Peyer's patch (tissue), 4 donors: ENCODE data around the gene C9orf50. TPM values are rescaled to one million over a fixed set of nuclear protein-coding genes. Genes with fewer than 3 reads are reported as not detected.

ENCODE experiments used
- DNase-seq, 3 donors: peaks; one replicate each; pipeline ENCODE4 v3.0.0-alpha.2; 2017 to 2019
- H3K27ac ChIP-seq, 4 donors: fragments of 200-600 bp; sonication (generic); one replicate each; pipeline ENCODE4 v1.5.1; 2016 to 2019
- H3K27me3 ChIP-seq, 2 donors: fragments of 200-600 bp; sonication (generic); one replicate each; pipeline ENCODE4 v1.5.1; 2019
- H3K36me3 ChIP-seq, 3 donors: fragments of 200-600 bp; sonication (generic); one replicate each; pipeline ENCODE4 v1.5.1; 2016 to 2019
- H3K4me1 ChIP-seq, 4 donors: fragments of 200-600 bp; sonication (generic); one replicate each; pipeline ENCODE4 v1.5.1; 2016 to 2019
- H3K4me3 ChIP-seq, 4 donors: fragments of 200-600 bp; sonication (generic); 1 replicate in 3 of 4; 2 replicates in 1 of 4; pipeline ENCODE4 v1.5.1; 2016 to 2019; ENCODE audit warnings: mild to moderate bottlenecking in 1 of 4
- H3K9me3 ChIP-seq, 4 donors: fragments of 200-600 bp; sonication (generic); one replicate each; pipeline ENCODE4 v1.5.1; 2016 to 2019; ENCODE audit warnings: mild to moderate bottlenecking in 1 of 4
- POLR2A ChIP-seq, 2 donors: fragments of 450-650 bp; IDR thresholded peaks; one replicate each; pipeline ENCODE4 v1.5.1; 2017; ENCODE audit warnings: antibody characterized with exemption in 2 of 2, mild to moderate bottlenecking in 2 of 2, moderate library complexity in 2 of 2
- total RNA-seq, 4 donors: library from RNA; depleted of rRNA; stranded (reverse); fragments of >200 nt; gene quantifications; one replicate each; pipeline ENCODE4 v1.1.0, GENCODE V29; 2016
- TF ChIP-seq, protein P1 (sequence below), 6 experiments: fragments of 450-650 bp in 4 of 6; fragments of 200-600 bp in 2 of 6; sonication (generic) in 1 of 6; IDR thresholded peaks; one replicate each; pipeline ENCODE4 v1.5.1; 2017 to 2019; ENCODE audit warnings: antibody characterized with exemption in 6 of 6, mild to moderate bottlenecking in 3 of 6, moderate library complexity in 1 of 6

Gene C9orf50
- total RNA-seq, 4 donors from 2014 or later, result not detected

DNA sequence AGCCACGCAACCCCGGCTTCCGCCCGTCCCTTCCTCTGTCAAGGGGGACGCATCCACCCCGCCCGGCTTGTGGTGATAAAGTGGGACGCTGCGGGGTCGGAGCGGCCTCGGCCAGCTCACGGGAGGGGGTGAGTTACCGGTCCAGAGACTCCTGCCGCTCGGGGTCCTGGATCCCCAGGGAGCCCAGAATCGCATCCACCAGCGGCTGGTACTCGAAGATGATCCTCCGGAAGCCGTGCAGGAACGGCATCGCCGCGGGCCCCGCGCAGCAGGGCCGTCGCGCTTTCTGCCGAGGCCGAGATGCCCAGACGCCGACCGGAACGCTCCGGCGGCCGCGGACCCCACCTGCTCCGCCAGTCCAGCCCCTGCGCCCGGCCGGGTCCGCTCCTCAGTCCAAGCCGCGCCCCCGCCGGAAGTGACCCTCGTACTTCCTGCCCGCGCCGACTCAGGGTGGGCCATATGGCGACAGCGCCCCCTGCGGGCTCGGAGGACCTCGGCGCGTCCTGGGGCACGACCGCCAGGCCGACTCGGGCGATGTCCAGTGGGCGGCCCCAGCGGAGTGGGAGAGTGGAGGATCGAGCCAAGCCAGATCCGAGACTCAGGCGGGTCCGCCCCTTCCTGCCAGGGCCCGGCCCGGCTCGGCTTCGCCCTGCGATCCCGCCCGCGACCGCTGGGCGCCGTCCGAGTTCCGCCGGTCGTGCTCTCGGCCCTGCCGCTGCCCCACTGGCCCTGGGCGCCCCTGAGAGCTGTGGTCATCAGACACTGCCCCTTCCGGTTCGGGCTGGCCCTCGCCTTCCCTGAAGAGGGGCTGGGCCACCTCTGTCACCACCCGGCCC is 21.1 kb upstream of the C9orf50 start, which contains the start of gene ASB6:
TSS of gene ASB6 (minus strand) at position 402 of the 836 bp plus-strand sequence. CDS start at position 250, 152 bp downstream.
- no peaks in the 10 kb centered on the region for H3K27me3 ChIP-seq
- peaks cover 0 to 27% (median 0%) of the 10 kb centered on the region in 3 donors for H3K36me3 ChIP-seq
- peak; percentile 94 to 99 (median 98) for DNase-seq
- no peaks in the 10 kb centered on the region for H3K9me3 ChIP-seq
- peaks cover 0 to 18% (median 11%) of the 10 kb centered on the region in 4 donors for H3K4me1 ChIP-seq
- peak within 1 kb of the TSS; percentile 58 to 92 (median 87) for H3K27ac ChIP-seq
- TF ChIP-seq POLR2A (IDR thresholded peaks at IDR 0.05), result peak; percentile 62 to 80
- TF ChIP-seq, protein P1, sequence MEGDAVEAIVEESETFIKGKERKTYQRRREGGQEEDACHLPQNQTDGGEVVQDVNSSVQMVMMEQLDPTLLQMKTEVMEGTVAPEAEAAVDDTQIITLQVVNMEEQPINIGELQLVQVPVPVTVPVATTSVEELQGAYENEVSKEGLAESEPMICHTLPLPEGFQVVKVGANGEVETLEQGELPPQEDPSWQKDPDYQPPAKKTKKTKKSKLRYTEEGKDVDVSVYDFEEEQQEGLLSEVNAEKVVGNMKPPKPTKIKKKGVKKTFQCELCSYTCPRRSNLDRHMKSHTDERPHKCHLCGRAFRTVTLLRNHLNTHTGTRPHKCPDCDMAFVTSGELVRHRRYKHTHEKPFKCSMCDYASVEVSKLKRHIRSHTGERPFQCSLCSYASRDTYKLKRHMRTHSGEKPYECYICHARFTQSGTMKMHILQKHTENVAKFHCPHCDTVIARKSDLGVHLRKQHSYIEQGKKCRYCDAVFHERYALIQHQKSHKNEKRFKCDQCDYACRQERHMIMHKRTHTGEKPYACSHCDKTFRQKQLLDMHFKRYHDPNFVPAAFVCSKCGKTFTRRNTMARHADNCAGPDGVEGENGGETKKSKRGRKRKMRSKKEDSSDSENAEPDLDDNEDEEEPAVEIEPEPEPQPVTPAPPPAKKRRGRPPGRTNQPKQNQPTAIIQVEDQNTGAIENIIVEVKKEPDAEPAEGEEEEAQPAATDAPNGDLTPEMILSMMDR (IDR thresholded peaks at IDR 0.05), result peak; percentile 96 to 100 (median 100)
- peak within 1 kb of the TSS; percentile 63 to 100 (median 96) for H3K4me3 ChIP-seq

DNA sequence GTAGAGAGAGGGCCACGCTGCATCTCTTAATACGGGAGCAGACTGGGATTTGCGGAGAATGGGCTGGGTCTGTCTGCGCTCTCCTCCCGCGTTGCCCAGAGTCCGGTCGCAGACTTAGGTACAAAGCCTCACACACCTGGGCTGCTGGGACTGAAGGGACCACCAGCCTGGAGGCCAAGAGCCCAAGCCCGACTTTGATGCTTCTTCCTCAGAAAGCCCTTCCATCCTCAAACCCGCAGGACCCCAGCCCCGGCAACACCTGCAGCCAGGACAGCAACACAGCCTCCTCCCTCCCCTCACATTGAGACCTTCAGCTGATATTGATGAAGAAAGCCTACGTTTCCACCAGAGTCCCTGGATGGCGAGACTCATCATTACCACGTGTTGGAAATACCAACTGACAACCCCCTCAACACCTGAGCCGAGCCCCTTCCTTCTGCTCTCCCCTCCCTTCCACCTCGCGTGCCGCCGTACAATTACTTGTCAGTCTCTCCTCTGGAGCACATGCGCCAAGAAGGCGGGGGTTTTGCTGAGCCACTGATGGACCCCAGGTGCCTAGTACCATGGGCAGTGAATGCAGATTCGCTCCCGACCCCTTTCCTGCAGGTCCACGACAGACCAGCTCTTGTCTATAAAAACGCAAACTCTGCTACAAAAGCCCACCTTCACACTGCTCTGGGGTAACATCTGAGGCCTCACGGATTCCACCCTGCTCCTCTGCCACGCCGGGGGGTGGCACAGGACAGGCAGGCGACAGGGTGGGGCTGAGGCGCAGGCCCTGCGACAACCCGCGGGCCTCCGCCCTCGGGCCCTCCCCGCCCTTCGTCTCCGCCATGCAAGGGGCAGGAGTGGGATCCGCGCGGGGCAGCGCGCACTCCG is 20.2 kb upstream of the C9orf50 start:
- H3K4me3 ChIP-seq, result peak overlapping the region; percentile 63 to 100 (median 96)
- no peaks in the 10 kb centered on the region for H3K27me3 ChIP-seq
- peaks cover 0 to 18% (median 11%) of the 10 kb centered on the region in 4 donors for H3K4me1 ChIP-seq
- TF ChIP-seq, protein P1 (IDR thresholded peaks at IDR 0.05), result no peak
- no peak for TF ChIP-seq POLR2A (IDR thresholded peaks at IDR 0.05)
- H3K27ac ChIP-seq, result peak overlapping the region; percentile 58 to 92 (median 87)
- H3K36me3 ChIP-seq, result peaks cover 0 to 35% (median 0%) of the 10 kb centered on the region in 3 donors
- H3K9me3 ChIP-seq, result no peaks in the 10 kb centered on the region
- DNase-seq, result no peak

DNA sequence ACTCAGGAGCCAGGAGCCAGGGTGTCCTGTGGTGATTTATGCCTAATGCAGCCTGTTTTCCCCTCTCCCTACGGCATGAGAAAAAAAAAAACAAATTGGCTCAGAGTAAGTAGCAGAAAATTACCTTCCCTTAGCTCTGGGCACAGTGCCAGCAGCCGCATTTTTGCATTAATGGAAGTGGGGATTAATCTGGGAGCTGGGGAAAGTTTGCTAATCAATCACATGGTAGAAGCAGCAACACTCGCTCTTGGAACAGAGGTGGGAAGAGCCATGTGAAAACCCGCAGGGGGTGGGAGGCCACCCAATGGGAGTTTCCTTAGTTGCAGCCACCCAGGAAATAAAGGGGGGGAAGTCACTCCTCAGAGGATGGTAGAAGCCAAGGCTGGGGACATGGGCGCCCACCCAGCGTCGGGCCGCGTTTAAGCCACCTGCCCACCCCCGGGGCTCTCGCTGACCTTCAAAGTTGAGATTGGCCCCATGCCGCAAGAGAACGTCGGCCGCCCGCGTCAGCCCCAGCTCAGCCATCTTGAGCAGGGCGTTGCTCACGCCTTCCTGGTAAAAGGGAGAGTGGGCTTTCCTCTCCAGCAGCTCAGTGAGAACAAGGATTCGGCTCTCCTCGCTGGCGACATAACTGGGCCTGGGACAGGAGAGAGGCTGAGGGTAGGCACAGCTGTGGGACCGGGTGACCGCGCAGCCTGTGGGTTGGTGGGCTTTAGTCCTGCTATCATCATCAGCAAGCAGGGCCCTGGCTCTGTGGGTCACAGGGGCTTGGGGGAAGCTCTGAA is 19.4 kb upstream of the C9orf50 start:
- H3K27me3 ChIP-seq, result no peaks in the 10 kb centered on the region
- no peak overlapping the region for H3K27ac ChIP-seq
- no peaks in the 10 kb centered on the region for H3K9me3 ChIP-seq
- peaks cover 0 to 43% (median 0%) of the 10 kb centered on the region in 3 donors for H3K36me3 ChIP-seq
- TF ChIP-seq, protein P1 (IDR thresholded peaks at IDR 0.05), result no peak
- no peak for TF ChIP-seq POLR2A (IDR thresholded peaks at IDR 0.05)
- H3K4me1 ChIP-seq, result peaks cover 0 to 18% (median 11%) of the 10 kb centered on the region in 4 donors
- no peak for DNase-seq
- H3K4me3 ChIP-seq, result peak overlapping the region in 3 of 4 donors; percentile 63 to 100 (median 91)

DNA sequence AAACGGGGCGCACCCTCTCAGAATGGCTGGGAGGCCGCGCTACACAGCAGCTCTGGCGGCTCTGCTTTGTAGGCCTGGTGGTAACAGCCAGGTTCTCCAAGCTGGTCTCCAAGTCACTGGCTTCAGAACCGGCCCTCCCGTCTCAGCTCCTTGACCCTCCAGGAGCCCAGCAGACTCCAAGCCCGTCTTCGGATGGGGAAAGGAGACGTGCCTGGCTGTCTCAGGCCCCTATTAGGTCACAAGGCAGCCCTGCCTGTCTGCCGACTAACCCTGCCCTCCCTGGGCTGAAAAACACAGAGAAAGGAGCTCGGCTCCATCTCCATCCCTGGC is 18.8 kb upstream of the C9orf50 start:
- Histone ChIP-seq H3K4me1 (peaks cover 0 to 18% (median 11%) of the 10 kb centered on the region in 4 donors), H3K27me3 (no peaks in the 10 kb centered on the region), H3K9me3 (no peaks in the 10 kb centered on the region), H3K36me3 (peaks cover 0 to 49% (median 0%) of the 10 kb centered on the region in 3 donors), H3K27ac (no peak overlapping the region), H3K4me3 (no peak overlapping the region)
- TF ChIP-seq POLR2A (IDR thresholded peaks at IDR 0.05), result no peak
- TF ChIP-seq, protein P1 (IDR thresholded peaks at IDR 0.05), result no peak
- no peak for DNase-seq
